T1000 (cell line): ENCODE data around the gene PGP.

Experiments
- DNase-seq: peaks from one replicate; lab custom pipeline; 2025; ENCODE audit warnings: mixed read lengths; lab: John Stamatoyannopoulos, UW

PGP gene

DNA sequence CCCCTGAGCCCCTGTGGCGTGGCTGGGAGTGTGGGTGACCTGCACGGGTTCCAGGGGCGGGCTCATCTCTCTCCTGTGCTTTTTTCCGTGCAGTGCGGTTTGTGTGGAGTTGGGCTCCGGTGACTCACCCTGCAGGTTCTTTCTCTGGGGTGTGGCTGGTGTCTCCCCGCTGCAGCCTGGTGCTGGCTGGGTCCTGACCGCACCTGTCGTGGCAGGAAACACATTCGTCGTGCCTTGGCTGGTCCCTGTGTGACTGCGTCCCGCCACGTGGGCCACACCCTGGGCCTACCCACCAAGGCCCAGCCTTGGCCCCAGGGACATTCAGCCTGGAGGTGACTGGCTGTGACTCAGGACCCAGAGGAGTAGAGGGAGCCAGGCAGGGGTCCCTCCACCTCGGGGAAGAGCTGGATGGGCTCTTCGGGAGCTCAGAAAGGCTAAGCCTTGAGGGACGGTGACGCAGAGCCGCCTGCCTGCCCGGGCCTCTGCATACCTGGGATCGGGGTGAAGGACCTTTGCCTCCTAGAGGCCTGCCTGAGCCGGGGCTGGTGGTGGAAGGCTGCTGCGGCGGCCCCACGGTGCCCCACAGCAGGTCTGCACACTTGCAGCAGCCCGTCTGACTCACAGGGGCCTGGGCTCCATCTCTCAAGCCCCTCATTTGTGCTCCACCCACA is 51.3 kb downstream of the PGP start:
- no peak for DNase-seq

DNA sequence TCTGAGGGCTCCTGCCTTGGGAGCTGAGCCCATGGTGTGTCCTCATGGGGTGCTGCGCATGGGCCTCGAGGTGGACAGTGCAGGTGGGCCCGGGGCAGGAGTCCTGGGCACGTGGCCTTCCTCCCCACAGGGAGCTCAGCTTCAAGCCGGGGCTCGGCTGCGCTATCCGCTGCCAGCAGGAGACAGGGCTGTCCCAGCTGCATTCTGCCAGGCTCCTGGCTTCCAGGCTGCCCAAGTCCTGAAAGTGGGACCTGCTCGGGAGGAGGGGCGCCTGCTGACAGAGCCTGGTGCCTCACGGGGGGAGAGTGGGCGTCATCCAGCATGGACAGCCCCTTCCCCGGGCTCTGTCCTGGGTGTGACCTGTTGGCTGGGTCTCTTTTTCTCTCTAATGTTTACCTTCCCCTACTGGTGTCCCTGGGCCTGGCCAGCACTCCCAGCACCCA is 51.9 kb downstream of the PGP start:
- no peak for DNase-seq

GRCh38 chr16:2161911-2162310 is 52.7 kb downstream of the PGP start:
- no peak for DNase-seq
